Pancreas (tissue), 10 donors: ENCODE measurements around the gene EPHA4. TPM values are rescaled to one million over a fixed set of nuclear protein-coding genes. Genes with fewer than 3 reads are reported as not detected.

ENCODE experiments used
- ATAC-seq, 4 donors: fragments of 200-7000 bp; cut with Tn5 transposase; one replicate each; pipeline versions ENCODE4 v1.8.0 to v1.9.1; 2020; ENCODE audit warnings: mild to moderate bottlenecking in 4 of 4, moderate library complexity in 4 of 4
- DNase-seq, 6 donors: peaks; one replicate each; pipeline ENCODE4 v3.0.0-alpha.2; 2020
- FAIRE-seq: peaks from 2 replicates; lab custom pipeline; 2012; peaks lifted over from hg19 to GRCh38; lab: Jason Lieb, UNC
- H3K27ac ChIP-seq, 4 donors: fragments of 200-600 bp; sonication (generic); 1 replicate in 3 of 4; 2 replicates in 1 of 4; pipeline versions ENCODE4 v1.5.0 to v1.8.0; 2020
- H3K27me3 ChIP-seq, 4 donors: fragments of 200-600 bp; one replicate each; pipeline ENCODE4 v1.8.0; 2021
- H3K36me3 ChIP-seq, 3 donors: fragments of 200-600 bp; sonication (generic) in 1 of 3; one replicate each; pipeline versions ENCODE4 v1.5.0 to v1.8.0; 2020 to 2021
- H3K4me1 ChIP-seq, 3 donors: fragments of 200-600 bp; one replicate each; pipeline ENCODE4 v1.8.0; 2021
- H3K4me3 ChIP-seq, 4 donors: fragments of 200-600 bp; sonication (generic) in 2 of 4; one replicate each; pipeline versions ENCODE4 v1.5.0 to v1.8.0; 2020 to 2021
- H3K9me3 ChIP-seq, 4 donors: fragments of 200-600 bp; one replicate each; pipeline ENCODE4 v1.8.0; 2021
- CTCF ChIP-seq, 4 donors: fragments of 200-600 bp; sonication (generic) in 3 of 4; IDR thresholded peaks; one replicate each; pipeline versions ENCODE4 v1.5.0 to v1.8.0; 2021; ENCODE audit warnings: antibody characterized with exemption in 4 of 4
- WGBS, 2 donors: extraction: QIAGEN DNeasy Blood & Tissue Kit; methylation state at CpG; one replicate each; pipeline ENCODE4 v1.1.7; 2013; 5-methylcytosine and 5-hydroxymethylcytosine counted together
- intact Hi-C, 3 donors: fragments of 100-400 bp; cut with DNase I; formaldehyde crosslinking; loops; one replicate each; pipeline versions ENCODE4 v1.11.1 to v1.14.2; 2022
- polyA plus RNA-seq, 2 donors: library from polyadenylated mRNA; stranded (reverse); fragments of 200-250 nt; gene quantifications; one replicate each; pipeline ENCODE4 v1.2.3, GENCODE V29; 2013
- total RNA-seq, 6 donors: library from RNA; stranded (reverse); fragmentation: NEBNext Ultra II Directional in 4 of 6; extraction: Animal tissue kit (Norgen Biotek cat#: 25700) in 4 of 6; gene quantifications; one replicate each; pipeline versions ENCODE4 v1.2.1 to v1.2.4, GENCODE V29; 2021 to 2023
- donor health status: healthy with polysubstance abuse.
- donor health status: DM: no; HTN: no; CAD: no; lungs with moderate emphysema.
- donor health status: DM: no; HTN: no; CAD: no.
- donor health status: control.
- donor health status: control.
- donor health status: Bipolar disorder and iron deficiency.
- donor health status: DM: yes; HTN: yes; CAD: no.
- donor health status: DM: no; HTN: no; CAD: no.
- donor health status: DM: no; HTN: no; CAD: no.
- donor health status: DM: yes; HTN: yes; CAD: no.

The EPHA4 gene
- total and polyA plus RNA-seq, 8 donors: 1.1 to 2.3 (median 1.4) TPM

- H3K27ac ChIP-seq: no peak overlapping the region
- H3K36me3 ChIP-seq: no peaks in the 10 kb centered on the region
- ATAC-seq (no peak), FAIRE-seq (no peak), DNase-seq (no peak)
- H3K9me3 ChIP-seq: no peaks in the 10 kb centered on the region
- TF ChIP-seq CTCF (IDR thresholded peaks at IDR 0.05): no peak
- no peaks in the 10 kb centered on the region for H3K27me3 ChIP-seq
- 33 to 38% methylated on average over 1 of the region's 1 CpG for WGBS, 2 donors
- no peak overlapping the region for H3K4me3 ChIP-seq
- H3K4me1 ChIP-seq: no peaks in the 10 kb centered on the region
- intact Hi-C loops: no loop called here
Observed at GRCh38 chr2:221381928-221382488, 190.1 kb downstream of the EPHA4 start.

- no peaks in the 10 kb centered on the region for H3K9me3 ChIP-seq
- H3K36me3 ChIP-seq: no peaks in the 10 kb centered on the region
- H3K27ac ChIP-seq: no peak overlapping the region
- DNase-seq (no peak), ATAC-seq (no peak), FAIRE-seq (no peak)
- intact Hi-C loops: no loop called here
- no peak overlapping the region for H3K4me3 ChIP-seq
- TF ChIP-seq CTCF (IDR thresholded peaks at IDR 0.05): no peak
- H3K27me3 ChIP-seq: no peaks in the 10 kb centered on the region
- no peaks in the 10 kb centered on the region for H3K4me1 ChIP-seq
Observed at GRCh38 chr2:221380686-221381085, 191.4 kb downstream of the EPHA4 start.

- intact Hi-C loops: no loop called here
- FAIRE-seq: no peak
- H3K4me3 ChIP-seq: no peak overlapping the region
Observed at GRCh38 chr2:221380062-221380461, 192.0 kb downstream of the EPHA4 start.

GRCh38 chr2:221377597-221377996, 194.5 kb downstream of the EPHA4 start:
- TF ChIP-seq CTCF (IDR thresholded peaks at IDR 0.05): no peak
- Histone ChIP-seq H3K4me1 (no peaks in the 10 kb centered on the region), H3K27ac (no peak overlapping the region), H3K36me3 (no peaks in the 10 kb centered on the region), H3K9me3 (no peaks in the 10 kb centered on the region), H3K27me3 (no peaks in the 10 kb centered on the region), H3K4me3 (no peak overlapping the region)
- intact Hi-C loops: no loop called here
- no peak for DNase-seq
- FAIRE-seq: no peak
- no peak for ATAC-seq
- 60 to 63% methylated on average over 2 of the region's 2 CpGs for WGBS, 2 donors

More at GRCh38 chr2:221380062-221380461, 192.0 kb downstream of the EPHA4 start:
- no peaks in the 10 kb centered on the region for H3K27me3 ChIP-seq
- DNase-seq (no peak), ATAC-seq (no peak)
- 69 to 75% methylated on average over 5 of the region's 5 CpGs for WGBS, 2 donors
- no peaks in the 10 kb centered on the region for H3K9me3 ChIP-seq
- no peak for TF ChIP-seq CTCF (IDR thresholded peaks at IDR 0.05)
- H3K27ac ChIP-seq: no peak overlapping the region
- H3K36me3 ChIP-seq: no peaks in the 10 kb centered on the region
- no peaks in the 10 kb centered on the region for H3K4me1 ChIP-seq

GRCh38 chr2:221377066-221377465, 195.0 kb downstream of the EPHA4 start:
- no peaks in the 10 kb centered on the region for H3K27me3 ChIP-seq
- FAIRE-seq (no peak), ATAC-seq (no peak), DNase-seq (no peak)
- H3K4me1 ChIP-seq: no peaks in the 10 kb centered on the region
- no peaks in the 10 kb centered on the region for H3K9me3 ChIP-seq
- H3K27ac ChIP-seq: no peak overlapping the region
- TF ChIP-seq CTCF (IDR thresholded peaks at IDR 0.05): no peak
- no peak overlapping the region for H3K4me3 ChIP-seq
- intact Hi-C loops: no loop called here
- 85 to 92% methylated on average over 2 of the region's 2 CpGs for WGBS, 2 donors
- no peaks in the 10 kb centered on the region for H3K36me3 ChIP-seq
